GM12874 (cell line): ENCODE data around the gene VIL1.

Source experiments
- TF ChIP-seq, protein P1 (sequence below): IDR thresholded peaks from 2 replicates; pipeline ENCODE4 v1.5.1; 2011; ENCODE audit warnings: low read depth, mild to moderate bottlenecking, control low read depth, low read length, moderate library complexity; ENCODE audit not compliant: insufficient read depth

The VIL1 gene

GRCh38 chr2:218395456-218395825 lies 23.5 kb upstream of the VIL1 start:
- TF ChIP-seq, protein P1, sequence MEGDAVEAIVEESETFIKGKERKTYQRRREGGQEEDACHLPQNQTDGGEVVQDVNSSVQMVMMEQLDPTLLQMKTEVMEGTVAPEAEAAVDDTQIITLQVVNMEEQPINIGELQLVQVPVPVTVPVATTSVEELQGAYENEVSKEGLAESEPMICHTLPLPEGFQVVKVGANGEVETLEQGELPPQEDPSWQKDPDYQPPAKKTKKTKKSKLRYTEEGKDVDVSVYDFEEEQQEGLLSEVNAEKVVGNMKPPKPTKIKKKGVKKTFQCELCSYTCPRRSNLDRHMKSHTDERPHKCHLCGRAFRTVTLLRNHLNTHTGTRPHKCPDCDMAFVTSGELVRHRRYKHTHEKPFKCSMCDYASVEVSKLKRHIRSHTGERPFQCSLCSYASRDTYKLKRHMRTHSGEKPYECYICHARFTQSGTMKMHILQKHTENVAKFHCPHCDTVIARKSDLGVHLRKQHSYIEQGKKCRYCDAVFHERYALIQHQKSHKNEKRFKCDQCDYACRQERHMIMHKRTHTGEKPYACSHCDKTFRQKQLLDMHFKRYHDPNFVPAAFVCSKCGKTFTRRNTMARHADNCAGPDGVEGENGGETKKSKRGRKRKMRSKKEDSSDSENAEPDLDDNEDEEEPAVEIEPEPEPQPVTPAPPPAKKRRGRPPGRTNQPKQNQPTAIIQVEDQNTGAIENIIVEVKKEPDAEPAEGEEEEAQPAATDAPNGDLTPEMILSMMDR: no peak

DNA sequence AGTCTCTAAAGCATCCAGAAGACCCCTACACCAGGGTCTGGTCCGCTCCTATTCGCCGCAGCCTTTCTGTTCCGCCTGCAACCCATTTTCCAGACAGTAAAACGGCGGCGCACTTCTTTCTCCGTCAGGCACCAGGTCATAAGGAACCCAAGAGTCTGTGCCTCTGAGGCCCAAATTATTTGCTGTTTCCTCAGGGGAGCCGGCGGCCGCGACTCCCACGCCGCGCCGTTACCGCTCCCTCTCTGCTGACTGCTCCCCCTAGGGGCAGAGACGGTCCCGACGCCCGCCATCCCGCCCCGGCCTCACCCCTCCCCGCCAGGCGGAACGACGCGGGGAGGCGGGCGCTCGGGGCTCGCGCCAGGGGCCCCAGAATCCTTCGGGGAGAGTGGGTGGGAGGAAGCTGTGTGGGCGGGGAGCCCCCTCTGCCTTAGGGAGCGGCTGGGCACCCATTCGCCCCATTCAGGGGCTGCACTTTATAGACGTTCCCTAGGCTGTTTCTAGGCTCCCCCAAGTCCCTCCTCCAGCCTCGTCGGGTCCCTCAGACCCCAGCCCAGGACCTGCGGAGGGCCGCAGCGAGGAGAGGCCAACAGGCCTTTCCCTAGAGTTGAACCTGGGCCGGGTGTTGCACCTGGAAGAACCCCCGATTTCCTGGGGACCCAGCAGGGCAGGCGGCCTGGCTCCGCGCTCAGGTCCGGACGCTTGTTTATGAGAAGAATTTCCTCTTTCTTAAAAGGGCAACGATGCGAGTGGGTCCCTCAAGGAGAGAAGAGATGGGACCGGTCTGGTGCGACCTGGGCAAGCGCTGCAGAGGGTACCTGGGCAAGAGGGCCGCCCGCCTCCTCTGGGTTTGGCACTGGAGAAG lies 22.9 kb upstream of the VIL1 start:
- TF ChIP-seq, protein P1: peak; percentile 81

DNA sequence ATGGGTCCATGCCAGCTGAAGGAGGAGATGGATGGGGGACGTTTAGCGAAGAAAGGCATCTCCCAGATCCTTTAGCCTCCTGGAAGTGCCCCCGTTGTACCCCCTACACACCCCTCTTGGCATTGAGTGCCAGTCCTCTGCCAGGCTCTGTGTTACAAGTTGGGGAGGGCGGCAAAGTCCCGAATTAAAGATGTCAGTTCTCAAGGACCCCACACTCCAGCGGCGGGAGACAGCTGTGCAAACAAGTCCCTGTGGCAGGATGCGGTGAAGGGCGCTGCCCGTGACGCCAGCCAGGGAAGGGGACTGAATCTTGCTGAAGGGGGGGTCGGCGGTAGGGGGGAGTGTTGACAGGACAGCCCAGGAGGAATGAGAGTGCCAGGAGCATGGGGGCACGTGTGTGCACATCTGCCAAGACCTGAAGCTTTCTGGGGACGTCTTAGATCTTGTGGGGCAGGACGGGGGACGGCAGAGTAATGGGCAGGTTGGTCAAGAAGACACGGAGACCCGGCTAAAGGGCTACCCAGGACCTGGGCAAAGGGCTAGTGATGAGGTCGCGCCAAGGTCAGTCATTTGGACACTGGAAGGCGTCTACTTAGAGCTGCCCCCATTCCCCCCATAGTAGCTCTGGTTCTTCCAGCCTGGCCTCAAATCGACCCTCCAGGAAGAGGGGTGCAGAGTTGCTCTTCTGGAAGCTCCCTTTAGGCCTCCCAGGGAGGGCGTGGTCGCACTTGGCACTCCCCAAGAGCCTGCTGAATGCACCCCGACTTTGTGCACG lies 22.0 kb upstream of the VIL1 start:
- TF ChIP-seq, protein P1: no peak

- TF ChIP-seq, protein P1: no peak
Measured at GRCh38 chr2:218397463-218397819, 21.5 kb upstream of the VIL1 start.

GRCh38 chr2:218397820-218398436 lies 21.0 kb upstream of the VIL1 start:
- TF ChIP-seq, protein P1: 0 out of 2 replicates have a peak, but pooled peaks have one; percentile 0

- TF ChIP-seq, protein P1: 0 out of 2 replicates have a peak, but pooled peaks have one; percentile 0
Measured at GRCh38 chr2:218398437-218399390, 20.2 kb upstream of the VIL1 start.
